ENCODE data around the gene SPEF1. TPM values are rescaled to one million over a fixed set of nuclear protein-coding genes. Genes with fewer than 3 reads are reported as not detected.
A peak's percentile ranks its signal among the peaks of the same experiment; 100 is the strongest.

The SPEF1 gene
- total and polyA plus RNA-seq, 2 experiments from 2014 or later = 0.11 TPM; not detected in 1

DNA sequence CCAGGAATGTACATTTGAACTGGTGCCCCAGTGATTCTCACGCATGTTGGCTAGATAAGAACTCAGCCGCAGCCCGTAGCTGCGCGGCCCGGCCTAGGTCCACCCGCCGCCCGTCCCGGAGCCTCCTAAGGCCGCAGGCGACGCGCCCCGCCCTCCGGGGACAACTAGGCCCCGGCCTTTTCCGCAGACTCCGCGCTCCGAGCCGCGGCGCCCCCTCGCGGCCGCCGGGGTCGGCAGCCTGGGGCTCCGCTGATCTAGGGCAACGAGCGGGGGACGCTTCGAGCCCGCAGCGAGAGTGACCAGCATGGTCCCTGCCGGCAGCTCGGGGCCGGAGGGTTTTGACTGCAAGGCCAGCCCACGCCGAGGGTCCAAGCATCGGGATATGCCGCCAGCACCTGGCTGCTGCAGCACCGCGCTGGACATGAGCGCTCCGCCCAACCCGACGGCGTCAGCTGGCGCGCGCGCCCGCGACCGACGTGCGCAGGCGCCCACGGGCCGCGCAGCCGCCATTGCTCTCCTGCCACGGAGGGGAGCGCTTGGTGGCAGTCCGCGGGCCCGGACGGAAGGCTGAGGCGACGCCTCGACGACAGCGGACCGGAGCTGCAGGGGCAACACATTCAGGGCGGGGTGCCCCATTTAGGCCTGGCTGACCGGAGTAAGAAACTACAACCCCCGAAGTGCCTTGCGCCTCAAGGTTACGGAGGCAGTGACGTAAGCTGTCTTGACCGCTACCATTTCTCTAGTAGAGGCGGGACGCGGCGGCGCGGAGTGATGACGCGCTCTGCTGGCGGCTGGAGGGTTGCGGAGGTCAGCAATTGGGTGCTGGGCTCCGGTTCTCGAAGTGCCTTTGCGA is 39.0 kb upstream of the SPEF1 start, which contains the start of gene AP5S1:
AP5S1 (plus strand) TSS at position 500 of the 853 bp plus-strand sequence. CDS start 1,571 bp downstream, outside the sequence.
- peak within 1 kb of the TSS; percentile 96 for H3K9ac ChIP-seq
- H3K9me2 ChIP-seq (ENCODE audit: insufficient read depth) = no peaks in the 10 kb centered on the region
- H4K20me1 ChIP-seq (ENCODE audit: insufficient read depth) = no peaks in the 10 kb centered on the region
- H3K9me3 ChIP-seq (ENCODE audit: low read depth) = no peaks in the 10 kb centered on the region
- H3K79me2 ChIP-seq (ENCODE audit: insufficient read depth) = peaks cover 24% of the 10 kb centered on the region
- H3K27ac ChIP-seq = peak within 1 kb of the TSS; percentile 97
- H3K4me1 ChIP-seq (ENCODE audit: insufficient read depth) = peaks cover 15% of the 10 kb centered on the region
- H2AFZ ChIP-seq = peak within 1 kb of the TSS; percentile 82
- peak within 1 kb of the TSS; percentile 88 for H3K4me2 ChIP-seq (ENCODE audit: unreplicated experiment)
- H3K27me3 ChIP-seq (replicated peaks; ENCODE audit: insufficient read depth) = no peaks in the 10 kb centered on the region
- H3K4me3 ChIP-seq = peak within 1 kb of the TSS; percentile 87
- no peak for TF ChIP-seq EZH2phosphoT487 (IDR thresholded peaks at IDR 0.05; ENCODE audit: insufficient read depth, low read depth)
- TF ChIP-seq EZH2 (IDR thresholded peaks at IDR 0.05; ENCODE audit: insufficient read depth, poor library complexity, severe bottlenecking) = no peak
- DNase-seq = peak; percentile 98
- WGBS, 2 experiments (ENCODE audit: low coverage in 1 of 2, low lambda C conversion rate in 2 of 2, missing lambda C conversion rate in 2 of 2) = 1 to 2% methylated on average over 72 to 89 of the region's 96 CpGs
- peaks cover 4% of the 10 kb centered on the region; the same call in 1 of the 2 replicates for H3F3A ChIP-seq (ENCODE audit: insufficient read depth)
- in situ Hi-C loops (cut with MboI) = no loop called here
- peaks cover 9% of the 10 kb centered on the region for H3K36me3 ChIP-seq (ENCODE audit: low read depth)

DNA sequence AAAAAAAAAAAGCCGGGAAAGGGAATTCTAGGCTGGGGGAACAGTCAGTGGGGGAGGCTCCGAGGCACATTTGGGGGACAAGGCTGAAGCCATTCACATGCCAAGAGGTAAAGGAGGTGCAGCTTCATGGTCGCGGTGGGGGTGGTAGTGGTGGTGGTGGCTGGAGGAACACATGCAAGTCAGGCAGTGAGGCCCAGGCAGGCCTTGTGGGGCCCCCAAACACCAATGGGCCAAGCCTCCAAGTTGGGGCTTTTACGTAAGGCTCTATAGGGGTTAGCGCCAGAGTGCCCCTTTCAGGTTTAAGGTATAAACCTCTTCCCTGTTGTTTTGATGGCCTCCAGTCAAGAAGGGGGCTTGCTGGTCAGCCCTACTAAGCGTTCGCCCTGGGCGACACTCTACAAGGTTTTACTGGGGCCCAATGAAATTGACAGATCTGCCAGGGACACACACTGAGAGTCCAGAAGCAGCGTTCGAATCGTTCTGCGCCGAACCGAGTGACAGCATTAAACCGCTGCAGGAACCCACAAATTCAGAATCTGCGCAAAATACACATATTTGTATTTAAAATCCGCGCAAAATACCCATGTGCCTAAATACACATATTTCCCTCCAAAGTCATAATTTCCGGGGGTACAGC is 38.3 kb upstream of the SPEF1 start:
- in situ Hi-C loops (cut with MboI) = no loop called here
- Histone ChIP-seq H2AFZ (peak overlapping the region; percentile 82), H3K9me2 (ENCODE audit: insufficient read depth) (no peaks in the 10 kb centered on the region), H3K27me3 (replicated peaks; ENCODE audit: insufficient read depth) (no peaks in the 10 kb centered on the region), H3F3A (ENCODE audit: insufficient read depth) (peaks cover 4% of the 10 kb centered on the region; the same call in 1 of the 2 replicates), H3K27ac (peak overlapping the region; percentile 97), H3K4me2 (ENCODE audit: unreplicated experiment) (peak overlapping the region; percentile 88), H3K9me3 (ENCODE audit: low read depth) (no peaks in the 10 kb centered on the region), H4K20me1 (ENCODE audit: insufficient read depth) (no peaks in the 10 kb centered on the region), H3K9ac (peak overlapping the region; percentile 96), H3K4me3 (peak overlapping the region; percentile 87), H3K4me1 (ENCODE audit: insufficient read depth) (peaks cover 15% of the 10 kb centered on the region), H3K36me3 (ENCODE audit: low read depth) (peaks cover 9% of the 10 kb centered on the region), H3K79me2 (ENCODE audit: insufficient read depth) (peaks cover 24% of the 10 kb centered on the region)
- TF ChIP-seq EZH2phosphoT487 (IDR thresholded peaks at IDR 0.05; ENCODE audit: insufficient read depth, low read depth) (no peak), EZH2 (IDR thresholded peaks at IDR 0.05; ENCODE audit: insufficient read depth, poor library complexity, severe bottlenecking) (no peak)
- WGBS, 2 experiments (ENCODE audit: low coverage in 1 of 2, low lambda C conversion rate in 2 of 2, missing lambda C conversion rate in 2 of 2) = 71 to 72% methylated on average over 19 of the region's 20 CpGs
- DNase-seq = no peak

DNA sequence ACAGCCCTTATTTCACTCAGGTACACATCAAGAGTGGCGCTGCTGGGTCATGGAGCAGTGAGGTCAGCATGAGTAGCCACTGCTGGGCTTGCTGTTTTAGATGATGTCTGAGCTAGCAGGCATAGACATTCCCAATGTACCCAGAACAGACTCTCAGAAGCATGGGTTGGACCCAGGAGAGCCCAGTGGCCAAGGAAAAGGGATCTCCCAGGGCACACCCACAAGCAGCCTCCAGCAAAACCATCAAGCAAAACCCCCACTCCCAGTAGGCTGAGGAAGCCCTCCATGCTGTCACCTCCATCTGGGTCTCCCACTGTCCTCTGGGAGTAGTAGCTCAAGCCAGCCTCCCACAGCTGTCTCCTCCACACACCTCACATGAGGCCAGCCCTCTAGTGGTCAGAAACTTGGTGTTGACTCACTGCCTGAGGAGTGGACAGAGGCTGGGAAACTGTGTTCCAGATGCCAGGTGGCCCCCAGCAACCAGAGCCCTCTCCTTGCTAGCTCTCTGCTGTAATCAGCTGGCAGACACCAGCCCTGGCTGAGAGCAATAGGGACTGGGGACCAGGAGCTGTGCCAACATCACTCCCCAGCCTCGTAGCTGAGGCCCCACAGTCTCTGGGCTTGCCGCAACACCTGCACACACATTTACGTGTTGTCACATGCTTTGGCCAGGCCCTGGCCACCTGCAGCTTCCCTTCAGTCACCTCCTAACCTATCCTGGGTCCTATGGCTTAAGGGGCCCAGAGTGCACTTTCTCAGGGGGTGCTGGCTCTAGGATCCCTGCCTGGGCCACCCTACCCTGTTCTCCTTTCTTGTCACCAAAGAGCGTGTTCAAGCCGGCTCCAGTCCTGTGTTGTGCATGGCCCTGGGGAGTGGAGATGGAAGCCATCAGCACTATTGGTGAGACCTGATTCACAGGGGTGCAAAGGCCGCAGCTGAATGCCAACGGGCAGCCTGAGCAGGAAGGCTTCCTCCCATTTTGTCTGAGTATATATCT is 37.2 kb upstream of the SPEF1 start:
- Histone ChIP-seq H4K20me1 (ENCODE audit: insufficient read depth) (no peaks in the 10 kb centered on the region), H3K27ac (peak overlapping the region; percentile 36), H3K4me3 (no peak overlapping the region), H3K9me2 (ENCODE audit: insufficient read depth) (no peaks in the 10 kb centered on the region), H3F3A (ENCODE audit: insufficient read depth) (peaks cover 6% of the 10 kb centered on the region; the same call in 1 of the 2 replicates), H3K9me3 (ENCODE audit: low read depth) (no peaks in the 10 kb centered on the region), H3K27me3 (replicated peaks; ENCODE audit: insufficient read depth) (no peaks in the 10 kb centered on the region), H2AFZ (0 out of 2 replicates have a peak overlapping the region, but pooled peaks have one; percentile 8), H3K4me1 (ENCODE audit: insufficient read depth) (peaks cover 15% of the 10 kb centered on the region), H3K79me2 (ENCODE audit: insufficient read depth) (peaks cover 24% of the 10 kb centered on the region), H3K36me3 (ENCODE audit: low read depth) (peaks cover 9% of the 10 kb centered on the region), H3K9ac (no peak overlapping the region), H3K4me2 (ENCODE audit: unreplicated experiment) (no peak overlapping the region)
- 82 to 83% methylated on average over 8 of the region's 8 CpGs for WGBS, 2 experiments (ENCODE audit: low coverage in 1 of 2, low lambda C conversion rate in 2 of 2, missing lambda C conversion rate in 2 of 2)
- in situ Hi-C loops (cut with MboI) = no loop called here
- peak; percentile 91 for DNase-seq
- TF ChIP-seq EZH2phosphoT487 (IDR thresholded peaks at IDR 0.05; ENCODE audit: insufficient read depth, low read depth) = no peak
- no peak for TF ChIP-seq EZH2 (IDR thresholded peaks at IDR 0.05; ENCODE audit: insufficient read depth, poor library complexity, severe bottlenecking)

All from GM23248 (cell line).